Measurements from ENCODE around the gene NUDT3.

The NUDT3 gene

DNA sequence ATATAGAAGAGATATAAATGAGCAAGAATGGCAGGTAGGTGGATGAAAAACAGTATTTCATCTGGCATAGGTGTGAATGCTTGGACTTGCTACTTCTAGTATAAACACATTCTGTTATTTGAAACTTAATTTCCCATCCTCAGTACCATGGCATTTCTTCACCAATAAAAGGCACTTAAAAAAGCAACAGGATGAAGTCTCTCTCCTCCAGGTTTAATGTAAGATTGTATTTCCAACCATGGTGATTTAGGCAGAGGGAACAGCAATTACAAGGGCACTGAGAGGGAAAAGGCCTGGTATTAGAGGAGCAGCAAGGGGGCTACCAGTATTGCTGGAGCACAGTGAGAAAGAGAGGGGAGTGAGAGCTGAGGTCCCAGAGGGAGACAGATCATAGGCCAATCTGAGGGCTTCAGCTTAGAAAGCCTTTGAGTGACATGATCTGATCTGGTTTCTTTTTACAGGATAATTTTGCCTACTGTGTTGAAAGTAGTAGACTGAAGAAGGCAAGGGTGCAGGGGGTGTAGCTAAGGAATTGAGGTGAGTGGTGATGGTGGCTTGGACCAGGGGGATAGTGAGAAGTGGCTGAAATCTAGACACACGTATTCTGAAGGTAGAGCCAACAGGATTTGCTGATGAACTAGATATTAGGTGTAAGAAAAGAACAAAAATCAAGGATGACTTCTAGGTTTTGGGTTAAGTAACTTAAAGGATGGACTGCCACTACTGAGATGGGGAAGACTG, 75.9 kb downstream of the NUDT3 start:
- in situ Hi-C loops (cut with HindIII; ENCODE audit: low pct_unique_long_range_greater_than_20kb, low sequenced_read_pairs): no loop called here
- no peak for TF ChIP-seq JUND (IDR thresholded peaks at IDR 0.05; ENCODE audit: low read depth)
- no peak for DNase-seq (ENCODE audit: low read depth in 1 of 2, low spot score in 1 of 2)

DNA sequence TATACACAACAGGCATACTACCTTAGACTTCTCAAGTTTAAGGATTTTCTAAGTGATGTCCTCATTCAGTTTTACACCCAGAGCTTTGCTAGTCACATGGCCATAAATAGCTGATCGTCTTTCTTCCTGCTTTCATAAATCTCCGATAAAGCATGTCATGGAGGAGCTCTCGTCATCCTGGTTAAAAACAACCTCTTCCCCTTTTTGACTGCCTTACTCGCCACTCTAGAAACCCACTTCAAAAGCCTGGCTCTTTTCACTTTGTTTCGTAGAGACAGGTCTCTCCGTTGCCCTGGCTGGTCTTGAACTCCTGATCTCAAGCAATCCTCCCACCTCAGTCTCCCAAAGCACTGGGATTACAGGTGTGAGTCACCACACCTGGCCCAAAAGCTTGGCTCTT, 76.7 kb downstream of the NUDT3 start:
- DNase-seq (ENCODE audit: low read depth in 1 of 2, low spot score in 1 of 2): no peak
- in situ Hi-C loops (cut with HindIII; ENCODE audit: low pct_unique_long_range_greater_than_20kb, low sequenced_read_pairs): no loop called here
- no peak for TF ChIP-seq JUND (IDR thresholded peaks at IDR 0.05; ENCODE audit: low read depth)

DNA sequence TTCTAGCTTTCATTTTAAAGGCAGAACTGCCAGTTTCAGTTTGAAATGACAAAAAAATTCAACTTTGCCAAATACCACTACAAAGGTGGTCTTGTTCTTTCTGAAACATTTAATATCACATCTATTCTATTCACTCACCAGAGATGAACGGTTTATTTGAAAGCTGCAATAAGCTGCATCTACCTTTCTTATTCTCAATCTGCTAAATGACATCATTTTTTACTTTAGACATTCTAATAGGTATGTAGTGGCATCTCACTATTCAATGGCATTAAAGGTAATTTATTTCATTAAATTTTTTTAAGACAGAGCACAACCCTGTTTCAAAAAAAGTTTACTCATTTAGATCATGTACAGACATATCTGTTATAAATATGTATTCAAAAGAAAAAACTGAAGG, 77.2 kb downstream of the NUDT3 start:
- no peak for DNase-seq (ENCODE audit: low read depth in 1 of 2, low spot score in 1 of 2)

DNA sequence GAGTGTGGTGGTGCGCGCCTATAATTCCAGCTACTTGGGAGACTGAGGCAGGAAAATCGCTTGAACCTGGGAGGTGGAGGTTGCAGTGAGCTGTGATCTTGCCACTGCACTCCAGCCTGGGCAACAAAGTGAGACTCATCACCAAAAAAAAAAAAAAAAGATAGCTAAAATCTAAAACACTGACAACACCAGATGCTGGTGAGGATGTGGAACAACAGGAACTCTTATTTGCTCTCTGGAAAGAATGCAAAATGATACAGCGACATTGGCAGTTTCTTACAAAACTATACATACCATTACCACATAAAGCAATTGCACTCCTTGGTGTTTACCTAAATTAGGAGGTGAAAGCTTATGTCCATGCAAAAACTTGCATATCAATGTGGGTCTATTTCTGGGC, 80.2 kb downstream of the NUDT3 start:
- no peak for DNase-seq (ENCODE audit: low read depth in 1 of 2, low spot score in 1 of 2)
- TF ChIP-seq JUND (IDR thresholded peaks at IDR 0.05; ENCODE audit: low read depth): no peak
- in situ Hi-C loops (cut with HindIII; ENCODE audit: low pct_unique_long_range_greater_than_20kb, low sequenced_read_pairs): no loop called here

More for the DNA sequence above, 77.2 kb downstream of the NUDT3 start:
- no peak for TF ChIP-seq JUND (IDR thresholded peaks at IDR 0.05; ENCODE audit: low read depth)
- in situ Hi-C loops (cut with HindIII; ENCODE audit: low pct_unique_long_range_greater_than_20kb, low sequenced_read_pairs): no loop called here

DNA sequence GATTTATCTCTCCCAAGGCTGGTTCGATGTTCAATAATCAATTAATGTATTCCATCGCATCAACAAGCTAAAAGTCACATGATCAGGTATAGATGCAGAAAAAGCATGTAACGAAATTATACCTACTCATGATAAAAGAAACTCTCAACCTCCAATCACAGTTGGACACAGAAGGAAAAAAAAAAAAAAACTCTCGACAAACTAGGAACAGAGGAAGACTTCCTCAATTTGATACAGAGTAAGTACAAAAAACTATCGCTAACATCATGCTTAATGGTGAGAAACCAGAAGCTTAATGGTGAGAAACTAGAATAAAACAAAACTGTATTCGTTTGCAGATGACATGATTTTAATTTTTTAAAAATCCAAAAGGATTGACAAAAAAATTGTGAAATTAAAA, 81.7 kb downstream of the NUDT3 start:
- TF ChIP-seq JUND (IDR thresholded peaks at IDR 0.05; ENCODE audit: low read depth): no peak
- DNase-seq (ENCODE audit: low read depth in 1 of 2, low spot score in 1 of 2): no peak
- in situ Hi-C loops (cut with HindIII; ENCODE audit: low pct_unique_long_range_greater_than_20kb, low sequenced_read_pairs): no loop called here

DNA sequence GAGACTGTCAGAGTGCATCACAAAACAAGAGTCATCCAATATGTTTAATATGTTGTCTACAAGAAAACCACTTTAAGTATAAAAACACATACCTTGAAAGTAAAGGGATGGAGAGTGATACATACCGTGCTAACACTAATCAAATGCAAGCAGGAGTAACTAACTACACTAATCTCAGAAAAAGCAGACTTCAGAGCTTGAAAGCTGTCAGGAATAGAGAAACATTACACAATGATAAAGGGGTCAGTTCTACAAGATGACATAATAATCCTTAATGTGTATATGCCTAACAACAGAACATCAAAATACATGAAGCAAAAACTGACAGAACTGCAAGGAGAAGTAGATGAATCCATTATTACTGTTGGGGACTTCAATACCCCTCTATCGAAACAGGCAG, 84.0 kb downstream of the NUDT3 start:
- in situ Hi-C loops (cut with HindIII; ENCODE audit: low pct_unique_long_range_greater_than_20kb, low sequenced_read_pairs): no loop called here
- DNase-seq (ENCODE audit: low read depth in 1 of 2, low spot score in 1 of 2): no peak
- TF ChIP-seq JUND (IDR thresholded peaks at IDR 0.05; ENCODE audit: low read depth): no peak

DNA sequence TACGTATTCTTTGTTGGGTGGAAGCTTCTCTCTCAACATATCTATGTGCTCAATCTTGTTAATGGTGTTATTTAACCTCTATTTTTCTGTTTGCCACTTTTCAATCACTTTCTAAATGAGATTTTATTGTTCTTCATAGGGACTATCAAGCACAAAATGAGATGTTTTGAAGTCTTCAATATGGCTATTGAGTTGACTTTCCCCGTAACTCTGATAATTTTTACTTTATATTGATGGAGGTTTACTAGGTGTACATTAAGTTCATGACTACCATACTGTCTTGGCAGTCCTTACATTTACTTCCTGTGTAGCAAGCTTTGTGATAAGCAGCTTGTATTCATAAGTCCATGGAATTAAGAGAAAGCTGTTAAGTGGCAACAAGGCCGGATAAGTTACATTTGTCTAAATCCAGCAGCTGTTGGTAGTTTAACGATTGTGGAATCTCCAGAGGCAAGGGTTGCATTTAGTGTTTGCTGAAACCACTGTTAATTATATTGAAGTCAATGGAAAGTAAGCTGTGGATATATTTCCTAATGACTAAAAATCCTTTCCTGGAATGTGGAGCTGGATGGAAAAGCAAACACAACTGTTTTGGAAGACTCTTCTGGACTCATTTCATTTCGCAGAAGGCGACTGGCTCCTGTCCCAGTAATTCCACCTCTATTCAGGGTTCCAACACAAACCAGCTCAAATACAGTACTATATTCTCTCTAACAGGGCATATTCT, 86.3 kb downstream of the NUDT3 start:
- in situ Hi-C loops (cut with HindIII; ENCODE audit: low pct_unique_long_range_greater_than_20kb, low sequenced_read_pairs): no loop called here
- no peak for DNase-seq (ENCODE audit: low read depth in 1 of 2, low spot score in 1 of 2)
- TF ChIP-seq JUND (IDR thresholded peaks at IDR 0.05; ENCODE audit: low read depth): no peak

DNA sequence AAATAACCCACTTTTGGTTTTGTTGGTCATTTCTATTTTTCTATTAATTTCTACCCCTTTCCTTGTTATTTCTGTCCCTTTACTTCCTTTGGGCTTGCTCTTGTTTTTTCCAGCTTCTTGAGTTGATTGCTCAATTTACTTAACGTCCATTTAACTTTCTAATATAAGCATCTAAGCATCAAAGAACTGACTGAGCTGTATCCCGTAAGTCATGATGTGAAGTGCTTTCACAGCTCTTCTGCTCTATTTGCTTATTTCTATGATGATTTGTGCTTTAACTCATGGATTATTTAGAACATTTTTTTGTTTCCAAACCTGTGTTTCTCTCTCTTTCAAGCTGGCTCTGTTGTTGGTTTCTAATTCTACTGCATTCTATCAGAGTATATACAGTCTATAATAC, 87.0 kb downstream of the NUDT3 start:
- in situ Hi-C loops (cut with HindIII; ENCODE audit: low pct_unique_long_range_greater_than_20kb, low sequenced_read_pairs): no loop called here
- DNase-seq (ENCODE audit: low read depth in 1 of 2, low spot score in 1 of 2): no peak
- no peak for TF ChIP-seq JUND (IDR thresholded peaks at IDR 0.05; ENCODE audit: low read depth)

DNA sequence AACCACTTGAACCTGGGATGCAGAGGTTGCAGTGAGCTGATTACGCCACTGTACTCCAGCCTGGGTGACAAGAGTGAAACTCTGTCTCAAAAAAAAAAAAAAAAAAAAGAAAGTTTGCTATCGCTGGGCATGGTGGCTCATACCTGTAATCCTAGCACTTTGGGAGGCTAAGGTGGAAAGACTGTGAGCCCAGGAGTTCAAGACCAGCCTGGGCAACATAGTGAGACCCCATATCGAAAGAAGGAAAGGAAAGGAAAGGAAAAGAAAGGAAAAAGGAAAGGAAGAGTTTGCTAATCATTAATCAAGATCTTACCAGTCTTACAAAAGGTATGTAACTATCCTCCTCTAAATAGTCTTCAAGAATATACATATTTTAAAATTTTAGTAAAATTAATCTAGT, 88.3 kb downstream of the NUDT3 start:
- TF ChIP-seq JUND (IDR thresholded peaks at IDR 0.05; ENCODE audit: low read depth): no peak
- no peak for DNase-seq (ENCODE audit: low read depth in 1 of 2, low spot score in 1 of 2)
- in situ Hi-C loops (cut with HindIII; ENCODE audit: low pct_unique_long_range_greater_than_20kb, low sequenced_read_pairs): no loop called here

DNA sequence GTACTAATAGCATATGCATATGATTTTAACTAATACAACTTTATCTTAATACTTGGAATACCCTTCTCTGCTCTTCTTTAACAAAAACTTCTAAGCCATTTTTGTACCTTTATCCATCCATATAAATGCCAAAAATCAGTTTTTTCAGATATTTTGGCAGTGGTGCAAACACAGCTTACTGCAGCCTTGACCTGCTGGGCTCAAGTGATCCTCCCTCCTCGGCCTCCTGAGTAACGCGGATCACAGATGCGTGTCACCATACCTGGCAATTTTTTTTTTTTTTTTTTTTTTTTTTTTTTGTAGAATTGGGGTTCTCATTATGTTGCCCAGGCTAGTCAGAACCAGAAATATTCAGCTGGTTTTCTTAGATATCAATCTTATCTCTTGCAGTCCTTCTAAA, 89.5 kb downstream of the NUDT3 start:
- in situ Hi-C loops (cut with HindIII; ENCODE audit: low pct_unique_long_range_greater_than_20kb, low sequenced_read_pairs): no loop called here
- no peak for TF ChIP-seq JUND (IDR thresholded peaks at IDR 0.05; ENCODE audit: low read depth)
- DNase-seq (ENCODE audit: low read depth in 1 of 2, low spot score in 1 of 2): no peak

DNA sequence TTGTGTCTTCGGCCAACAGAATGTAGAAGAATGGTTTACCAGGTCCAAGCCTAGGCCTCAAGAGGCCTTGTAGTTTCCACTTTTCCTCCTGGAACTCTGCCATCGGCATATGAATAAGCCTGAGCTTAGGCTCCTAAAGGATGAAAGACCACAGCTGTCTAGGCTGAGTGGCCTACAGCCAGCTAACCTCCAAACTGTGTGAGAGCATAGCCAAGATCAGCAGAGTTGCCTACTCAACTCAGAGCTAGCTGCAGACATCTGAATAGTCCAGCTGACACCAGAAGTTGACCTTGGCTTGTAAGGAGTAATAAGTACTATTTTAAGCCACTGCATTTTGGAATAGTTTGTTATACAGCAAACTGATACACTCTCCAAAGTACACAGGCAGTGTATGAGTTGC, 91.1 kb downstream of the NUDT3 start:
- in situ Hi-C loops (cut with HindIII; ENCODE audit: low pct_unique_long_range_greater_than_20kb, low sequenced_read_pairs): no loop called here
- DNase-seq (ENCODE audit: low read depth in 1 of 2, low spot score in 1 of 2): no peak
- no peak for TF ChIP-seq JUND (IDR thresholded peaks at IDR 0.05; ENCODE audit: low read depth)

DNA sequence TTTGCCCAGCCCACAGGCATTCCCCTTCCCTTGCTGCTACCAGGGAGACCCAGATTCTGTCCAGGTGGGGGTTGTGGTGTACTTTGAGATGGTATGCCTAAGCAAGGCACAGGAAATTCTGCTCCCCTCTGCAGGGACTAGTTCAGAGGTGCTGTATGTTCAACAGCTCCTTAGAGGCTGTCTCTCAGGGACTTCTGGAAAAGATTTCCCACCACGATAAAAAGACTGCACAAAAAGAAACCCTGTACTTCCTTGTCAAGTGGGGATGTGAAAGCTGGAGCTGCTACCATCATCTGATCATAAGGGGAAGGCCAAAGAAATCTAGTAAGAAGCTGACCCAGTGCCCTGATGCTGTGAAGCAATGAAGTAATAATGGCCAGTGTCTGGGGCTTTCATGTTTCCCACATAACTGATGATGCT, 92.1 kb downstream of the NUDT3 start:
- in situ Hi-C loops (cut with HindIII; ENCODE audit: low pct_unique_long_range_greater_than_20kb, low sequenced_read_pairs): no loop called here
- no peak for DNase-seq (ENCODE audit: low read depth in 1 of 2, low spot score in 1 of 2)
- TF ChIP-seq JUND (IDR thresholded peaks at IDR 0.05; ENCODE audit: low read depth): no peak

DNA sequence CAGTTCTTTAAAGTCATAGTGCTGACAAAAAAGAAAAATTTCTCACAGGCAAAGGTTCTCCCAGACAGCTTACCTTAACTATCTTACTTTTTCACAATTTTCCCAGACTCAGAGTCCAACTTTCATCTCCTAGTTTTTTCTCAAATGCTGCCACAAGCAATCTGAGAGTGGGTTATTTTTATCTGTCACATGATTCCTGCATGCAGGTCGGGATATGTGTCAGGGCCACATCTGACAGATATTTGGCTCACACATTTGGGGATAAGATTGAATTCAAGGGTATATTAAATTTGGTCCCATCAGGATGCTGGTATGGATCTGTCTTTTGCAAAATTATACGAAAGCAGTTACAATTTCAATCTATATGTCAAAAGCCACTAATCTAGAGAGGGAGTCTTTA, 93.5 kb downstream of the NUDT3 start:
- DNase-seq (ENCODE audit: low read depth in 1 of 2, low spot score in 1 of 2): no peak
- in situ Hi-C loops (cut with HindIII; ENCODE audit: low pct_unique_long_range_greater_than_20kb, low sequenced_read_pairs): no loop called here
- no peak for TF ChIP-seq JUND (IDR thresholded peaks at IDR 0.05; ENCODE audit: low read depth)

Measured in T47D (cell line).